OCI-LY1 (cell line): ENCODE results near the gene PPP1R27.

ENCODE experiments used
- EZH2 ChIP-seq: fragments of 200-600 bp; sonication (generic), shearing (Covaris generic); IDR thresholded peaks from 2 replicates; pipeline ENCODE4 v1.8.0; 2017; ENCODE audit warnings: borderline replicate concordance, mixed run types, mild to moderate bottlenecking, antibody characterized with exemption, low read length, moderate library complexity, mixed read lengths
- TF ChIP-seq, protein P1 (sequence below): fragments of 200-600 bp; sonication (generic), shearing (Covaris generic); IDR thresholded peaks from 2 replicates; pipeline ENCODE4 v1.5.1; 2017; ENCODE audit warnings: mild to moderate bottlenecking, antibody characterized with exemption, low read length, moderate library complexity, mixed read lengths

DNA sequence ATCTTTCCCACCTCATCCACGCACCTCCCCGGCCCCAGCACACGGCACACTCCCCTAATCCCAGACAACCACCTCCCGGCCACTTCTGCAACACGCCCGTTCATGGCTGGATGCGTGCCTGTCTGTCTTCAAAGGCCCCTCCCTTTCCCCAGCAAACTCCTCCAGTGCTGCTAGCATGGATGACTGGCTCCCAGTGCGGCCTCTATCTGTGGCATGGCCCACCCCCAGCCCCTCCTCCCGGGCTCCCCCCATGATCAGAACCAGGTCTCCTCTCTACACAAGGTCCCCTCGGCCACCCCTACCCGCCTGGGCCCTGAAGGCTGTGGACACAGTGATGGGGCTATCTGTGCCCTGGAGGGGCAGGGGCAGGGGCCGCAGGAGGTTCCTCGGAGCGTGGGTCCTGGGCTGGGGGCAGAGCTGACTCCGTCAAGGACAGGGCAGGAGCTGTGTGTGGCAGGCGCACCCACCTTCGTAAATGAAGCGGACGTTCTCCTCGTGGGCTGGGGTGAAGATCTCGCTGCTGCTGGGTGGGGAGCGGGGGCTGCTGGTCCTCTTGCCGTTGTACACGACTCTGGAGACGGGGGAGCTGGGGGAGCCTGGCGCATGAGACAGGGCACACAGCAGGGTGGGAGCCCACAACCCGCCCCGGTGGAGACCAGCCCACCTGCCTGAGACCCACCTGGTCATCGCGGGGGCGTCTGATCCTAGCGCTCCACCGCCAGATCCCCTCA, 10.9 kb downstream of the PPP1R27 start:
- TF ChIP-seq, protein P1, sequence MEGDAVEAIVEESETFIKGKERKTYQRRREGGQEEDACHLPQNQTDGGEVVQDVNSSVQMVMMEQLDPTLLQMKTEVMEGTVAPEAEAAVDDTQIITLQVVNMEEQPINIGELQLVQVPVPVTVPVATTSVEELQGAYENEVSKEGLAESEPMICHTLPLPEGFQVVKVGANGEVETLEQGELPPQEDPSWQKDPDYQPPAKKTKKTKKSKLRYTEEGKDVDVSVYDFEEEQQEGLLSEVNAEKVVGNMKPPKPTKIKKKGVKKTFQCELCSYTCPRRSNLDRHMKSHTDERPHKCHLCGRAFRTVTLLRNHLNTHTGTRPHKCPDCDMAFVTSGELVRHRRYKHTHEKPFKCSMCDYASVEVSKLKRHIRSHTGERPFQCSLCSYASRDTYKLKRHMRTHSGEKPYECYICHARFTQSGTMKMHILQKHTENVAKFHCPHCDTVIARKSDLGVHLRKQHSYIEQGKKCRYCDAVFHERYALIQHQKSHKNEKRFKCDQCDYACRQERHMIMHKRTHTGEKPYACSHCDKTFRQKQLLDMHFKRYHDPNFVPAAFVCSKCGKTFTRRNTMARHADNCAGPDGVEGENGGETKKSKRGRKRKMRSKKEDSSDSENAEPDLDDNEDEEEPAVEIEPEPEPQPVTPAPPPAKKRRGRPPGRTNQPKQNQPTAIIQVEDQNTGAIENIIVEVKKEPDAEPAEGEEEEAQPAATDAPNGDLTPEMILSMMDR, result no peak
- TF ChIP-seq EZH2, result no peak
